ENCODE results near the gene MYCT1. TPM values are rescaled to one million over a fixed set of nuclear protein-coding genes. Genes with fewer than 3 reads are reported as not detected.

MYCT1 gene, protein sequence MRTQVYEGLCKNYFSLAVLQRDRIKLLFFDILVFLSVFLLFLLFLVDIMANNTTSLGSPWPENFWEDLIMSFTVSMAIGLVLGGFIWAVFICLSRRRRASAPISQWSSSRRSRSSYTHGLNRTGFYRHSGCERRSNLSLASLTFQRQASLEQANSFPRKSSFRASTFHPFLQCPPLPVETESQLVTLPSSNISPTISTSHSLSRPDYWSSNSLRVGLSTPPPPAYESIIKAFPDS
- total RNA-seq: not detected
- polyA plus RNA-seq: not detected

DNA sequence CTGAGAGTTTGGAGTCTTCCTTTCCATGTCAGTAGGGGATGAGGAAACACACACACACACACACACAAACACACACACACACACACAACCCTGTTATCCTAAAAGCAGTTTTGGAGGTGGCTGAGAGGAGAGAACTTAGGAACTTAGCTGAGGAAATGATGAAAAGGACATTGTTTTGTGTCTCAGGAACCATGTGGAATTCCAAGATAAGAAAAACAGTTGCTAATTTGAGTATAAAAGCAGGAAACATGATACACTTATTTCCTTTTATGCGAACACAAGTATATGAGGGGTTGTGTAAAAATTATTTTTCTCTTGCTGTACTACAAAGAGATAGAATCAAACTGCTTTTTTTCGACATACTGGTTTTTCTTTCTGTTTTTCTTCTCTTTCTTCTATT lies at the start of gene MYCT1:
Gene MYCT1 (plus strand): TSS at position 264 of the 400 bp plus-strand sequence. CDS start 6 bp downstream, at position 270.
- intact Hi-C loops (cut with micrococcal nuclease): no loop called here
- peaks cover 0 to 2% (median 0%) of the 10 kb centered on the region in 4 donors for H3K4me1 Mint-ChIP-seq
- H3K4me3 Mint-ChIP-seq: no peak within 1 kb of the TSS
- H3K27me3 Mint-ChIP-seq: peaks cover 0 to 13% of the 10 kb centered on the region in 2 donors
- DNase-seq: no peak
- H3K9me3 Mint-ChIP-seq: peaks cover 0 to 2% (median 0%) of the 10 kb centered on the region in 8 donors
- ChIA-PET POLR2A (ENCODE audit: partially characterized antibody) (no interaction called here), CTCF (ENCODE audit: partially characterized antibody) (no interaction called here)
- H3K36me3 Mint-ChIP-seq: no peaks in the 10 kb centered on the region
- Histone ChIP-seq H3K27me3 (ENCODE audit: insufficient read depth, low read length) (no peaks in the 10 kb centered on the region), H3K36me3 (ENCODE audit: insufficient read depth, low read length) (no peaks in the 10 kb centered on the region), H3K4me1 (ENCODE audit: insufficient read depth, low read length) (no peaks in the 10 kb centered on the region), H3K27ac (ENCODE audit: low read depth, low read length) (no peak within 1 kb of the TSS), H3K9me3 (ENCODE audit: control insufficient read depth in 1 of 2, low read length in 2 of 2) (no peaks in the 10 kb centered on the region), H3K4me3 (ENCODE audit: low read length in 2 of 2) (no peak within 1 kb of the TSS)
- no peak within 1 kb of the TSS for H3K27ac Mint-ChIP-seq

- ChIA-PET POLR2A (ENCODE audit: partially characterized antibody) (no interaction called here), CTCF (ENCODE audit: partially characterized antibody) (no interaction called here)
- Mint-ChIP-seq H3K36me3 (no peaks in the 10 kb centered on the region), H3K27ac (no peak overlapping the region), H3K27me3 (peaks cover 5 to 7% of the 10 kb centered on the region in 2 donors), H3K4me1 (no peaks in the 10 kb centered on the region), H3K9me3 (peaks cover 0 to 3% (median 0%) of the 10 kb centered on the region in 8 donors), H3K4me3 (no peak overlapping the region)
- intact Hi-C loops (cut with micrococcal nuclease): no loop called here
- H3K9me3 ChIP-seq (ENCODE audit: control insufficient read depth in 1 of 2, low read length in 2 of 2): no peaks in the 10 kb centered on the region
- H3K4me3 ChIP-seq (ENCODE audit: low read length in 2 of 2): no peak overlapping the region
- no peaks in the 10 kb centered on the region for H3K36me3 ChIP-seq (ENCODE audit: insufficient read depth, low read length)
- H3K27me3 ChIP-seq (ENCODE audit: insufficient read depth, low read length): no peaks in the 10 kb centered on the region
- H3K4me1 ChIP-seq (ENCODE audit: insufficient read depth, low read length): no peaks in the 10 kb centered on the region
- no peak for DNase-seq
- no peak overlapping the region for H3K27ac ChIP-seq (ENCODE audit: low read depth, low read length)
These were observed 49.6 kb upstream of the MYCT1 start for GRCh38 chr6:152648105-152648504.

DNA sequence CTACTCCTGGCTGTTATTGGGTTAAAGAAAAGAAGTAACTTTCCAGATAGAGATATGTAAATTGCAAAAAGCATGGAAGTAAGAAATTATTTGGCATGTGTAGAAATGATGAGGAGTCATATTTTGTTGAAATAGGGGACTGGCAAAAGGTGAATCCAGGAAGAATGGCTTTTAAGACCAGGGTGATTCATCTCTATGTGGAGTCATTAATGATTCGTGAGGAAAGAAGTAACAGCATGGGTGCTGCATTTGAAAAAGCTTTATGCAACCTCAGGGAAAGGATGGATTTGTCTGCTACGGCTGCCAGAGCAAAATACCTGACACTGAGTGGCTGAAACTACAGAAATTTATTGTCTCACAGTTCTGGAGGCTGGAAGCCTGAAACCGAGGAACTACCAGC lies 45.7 kb upstream of the MYCT1 start:
- no peaks in the 10 kb centered on the region for H3K27me3 ChIP-seq (ENCODE audit: insufficient read depth, low read length)
- H3K9me3 ChIP-seq (ENCODE audit: control insufficient read depth in 1 of 2, low read length in 2 of 2): no peaks in the 10 kb centered on the region
- Mint-ChIP-seq H3K4me3 (no peak overlapping the region), H3K9me3 (no peaks in the 10 kb centered on the region), H3K27me3 (peaks cover 3 to 8% of the 10 kb centered on the region in 2 donors), H3K4me1 (no peaks in the 10 kb centered on the region), H3K36me3 (no peaks in the 10 kb centered on the region), H3K27ac (no peak overlapping the region)
- ChIA-PET POLR2A (ENCODE audit: partially characterized antibody) (no interaction called here), CTCF (ENCODE audit: partially characterized antibody) (no interaction called here)
- no peak overlapping the region for H3K4me3 ChIP-seq (ENCODE audit: low read length in 2 of 2)
- H3K27ac ChIP-seq (ENCODE audit: low read depth, low read length): no peak overlapping the region
- intact Hi-C loops (cut with micrococcal nuclease): no loop called here
- H3K4me1 ChIP-seq (ENCODE audit: insufficient read depth, low read length): no peaks in the 10 kb centered on the region
- no peak for DNase-seq
- H3K36me3 ChIP-seq (ENCODE audit: insufficient read depth, low read length): no peaks in the 10 kb centered on the region

DNA sequence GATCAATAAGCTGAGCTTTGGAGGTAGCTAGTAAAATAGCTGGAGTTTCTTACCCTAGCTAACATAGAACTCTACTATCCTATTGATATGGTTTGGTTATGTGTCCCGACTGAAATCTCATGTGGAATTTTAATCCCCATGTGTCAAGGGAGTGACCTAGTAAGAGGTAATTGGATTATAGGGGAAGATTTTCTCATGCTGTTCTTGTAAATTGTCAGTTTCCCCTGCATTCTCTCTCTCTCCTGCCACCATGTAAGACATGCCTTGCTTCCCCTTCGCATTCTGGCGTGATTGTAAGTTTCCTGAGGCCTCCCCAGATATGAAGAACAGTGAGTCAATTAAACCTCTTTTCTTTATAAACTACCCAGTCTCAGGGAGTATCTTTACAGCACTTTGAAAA lies 35.9 kb upstream of the MYCT1 start:
- H3K4me1 Mint-ChIP-seq: no peaks in the 10 kb centered on the region
- H3K9me3 ChIP-seq (ENCODE audit: control insufficient read depth in 1 of 2, low read length in 2 of 2): no peaks in the 10 kb centered on the region
- no peaks in the 10 kb centered on the region for H3K4me1 ChIP-seq (ENCODE audit: insufficient read depth, low read length)
- no peaks in the 10 kb centered on the region for H3K27me3 ChIP-seq (ENCODE audit: insufficient read depth, low read length)
- no peak overlapping the region for H3K27ac Mint-ChIP-seq
- peaks cover 0 to 8% (median 0%) of the 10 kb centered on the region in 8 donors for H3K9me3 Mint-ChIP-seq
- H3K4me3 Mint-ChIP-seq: no peak overlapping the region
- no peaks in the 10 kb centered on the region for H3K36me3 ChIP-seq (ENCODE audit: insufficient read depth, low read length)
- H3K4me3 ChIP-seq (ENCODE audit: low read length in 2 of 2): no peak overlapping the region
- H3K36me3 Mint-ChIP-seq: no peaks in the 10 kb centered on the region
- no peak overlapping the region for H3K27ac ChIP-seq (ENCODE audit: low read depth, low read length)
- H3K27me3 Mint-ChIP-seq: peaks cover 0 to 1% of the 10 kb centered on the region in 2 donors
- DNase-seq: no peak
- CTCF ChIA-PET (ENCODE audit: partially characterized antibody): no interaction called here
- intact Hi-C loops (cut with micrococcal nuclease): no loop called here
- POLR2A ChIA-PET (ENCODE audit: partially characterized antibody): no interaction called here

DNA sequence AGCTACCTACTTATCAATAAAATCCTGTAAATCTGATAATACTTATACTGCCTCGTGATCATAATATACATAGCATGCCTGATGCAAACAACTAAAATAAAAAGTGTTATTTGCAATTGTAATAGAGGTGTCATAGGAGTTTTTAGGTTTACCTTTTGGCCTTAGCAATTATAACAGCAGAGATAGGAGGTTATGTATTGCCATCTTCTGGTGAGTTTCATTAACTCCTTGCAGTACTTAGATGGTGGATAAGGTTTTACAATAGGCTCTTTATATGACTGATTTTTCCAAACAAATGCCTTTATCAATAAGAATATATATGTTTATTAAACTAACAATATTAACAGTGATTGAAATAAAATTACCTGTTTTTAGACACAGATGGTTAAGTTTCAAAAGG lies 27.8 kb upstream of the MYCT1 start:
- ChIA-PET POLR2A (ENCODE audit: partially characterized antibody) (no interaction called here), CTCF (ENCODE audit: partially characterized antibody) (no interaction called here)
- Histone ChIP-seq H3K27me3 (ENCODE audit: insufficient read depth, low read length) (no peaks in the 10 kb centered on the region), H3K4me3 (ENCODE audit: low read length in 2 of 2) (no peak overlapping the region), H3K27ac (ENCODE audit: low read depth, low read length) (no peak overlapping the region), H3K9me3 (ENCODE audit: control insufficient read depth in 1 of 2, low read length in 2 of 2) (no peaks in the 10 kb centered on the region), H3K36me3 (ENCODE audit: insufficient read depth, low read length) (no peaks in the 10 kb centered on the region), H3K4me1 (ENCODE audit: insufficient read depth, low read length) (no peaks in the 10 kb centered on the region)
- H3K9me3 Mint-ChIP-seq: peaks cover 0 to 9% (median 0%) of the 10 kb centered on the region in 8 donors
- no peak overlapping the region for H3K27ac Mint-ChIP-seq
- H3K4me3 Mint-ChIP-seq: no peak overlapping the region
- peaks cover 0 to 2% of the 10 kb centered on the region in 2 donors for H3K27me3 Mint-ChIP-seq
- H3K36me3 Mint-ChIP-seq: no peaks in the 10 kb centered on the region
- intact Hi-C loops (cut with micrococcal nuclease): no loop called here
- no peak for DNase-seq
- H3K4me1 Mint-ChIP-seq: no peaks in the 10 kb centered on the region

GRCh38 chr6:152671171-152671570 lies 26.5 kb upstream of the MYCT1 start:
- CTCF ChIA-PET (ENCODE audit: partially characterized antibody): no interaction called here
- Mint-ChIP-seq H3K9me3 (peaks cover 0 to 5% (median 0%) of the 10 kb centered on the region in 8 donors), H3K36me3 (no peaks in the 10 kb centered on the region), H3K4me1 (no peaks in the 10 kb centered on the region), H3K27me3 (peaks cover 0 to 2% of the 10 kb centered on the region in 2 donors), H3K27ac (no peak overlapping the region), H3K4me3 (no peak overlapping the region)
- no peak overlapping the region for H3K27ac ChIP-seq (ENCODE audit: low read depth, low read length)
- no peaks in the 10 kb centered on the region for H3K9me3 ChIP-seq (ENCODE audit: control insufficient read depth in 1 of 2, low read length in 2 of 2)
- POLR2A ChIA-PET (ENCODE audit: partially characterized antibody): no interaction called here
- H3K27me3 ChIP-seq (ENCODE audit: insufficient read depth, low read length): no peaks in the 10 kb centered on the region
- H3K4me1 ChIP-seq (ENCODE audit: insufficient read depth, low read length): no peaks in the 10 kb centered on the region
- H3K4me3 ChIP-seq (ENCODE audit: low read length in 2 of 2): no peak overlapping the region
- no peak for DNase-seq
- H3K36me3 ChIP-seq (ENCODE audit: insufficient read depth, low read length): no peaks in the 10 kb centered on the region
- intact Hi-C loops (cut with micrococcal nuclease): no loop called here

GRCh38 chr6:152673236-152673635 lies 24.5 kb upstream of the MYCT1 start:
- Histone ChIP-seq H3K27ac (ENCODE audit: low read depth, low read length) (no peak overlapping the region), H3K4me1 (ENCODE audit: insufficient read depth, low read length) (no peaks in the 10 kb centered on the region), H3K27me3 (ENCODE audit: insufficient read depth, low read length) (no peaks in the 10 kb centered on the region), H3K9me3 (ENCODE audit: control insufficient read depth in 1 of 2, low read length in 2 of 2) (no peaks in the 10 kb centered on the region), H3K4me3 (ENCODE audit: low read length in 2 of 2) (no peak overlapping the region), H3K36me3 (ENCODE audit: insufficient read depth, low read length) (no peaks in the 10 kb centered on the region)
- Mint-ChIP-seq H3K36me3 (no peaks in the 10 kb centered on the region), H3K9me3 (peaks cover 0 to under 1% (median 0%) of the 10 kb centered on the region in 8 donors), H3K27me3 (peaks cover 0 to 2% of the 10 kb centered on the region in 2 donors), H3K27ac (no peak overlapping the region), H3K4me3 (no peak overlapping the region), H3K4me1 (no peaks in the 10 kb centered on the region)
- DNase-seq: no peak
- POLR2A ChIA-PET (ENCODE audit: partially characterized antibody): no interaction called here
- intact Hi-C loops (cut with micrococcal nuclease): no loop called here
- CTCF ChIA-PET (ENCODE audit: partially characterized antibody): no interaction called here
